NCI-H345 (cell line): ENCODE data around the gene RAB12.
"Not testable (repeated sequence)": the region's sequence is repeated elsewhere in the genome, so short reads cannot be mapped to it uniquely, and the experiment has no call there.

Experiments
- DNase-seq: peaks from one replicate; lab custom pipeline; 2025; lab: John Stamatoyannopoulos, UW

The RAB12 gene

GRCh38 chr18:8614875-8615274 is 5.6 kb downstream of the RAB12 start:
- DNase-seq = no peak

GRCh38 chr18:8615397-8616027 is 6.3 kb downstream of the RAB12 start:
- peak; percentile 76 for DNase-seq

GRCh38 chr18:8616028-8616401 is 6.8 kb downstream of the RAB12 start:
- peak; percentile 59 for DNase-seq

GRCh38 chr18:8617907-8618306 is 8.7 kb downstream of the RAB12 start:
- DNase-seq = no peak

GRCh38 chr18:8619041-8619440 is 9.8 kb downstream of the RAB12 start:
- DNase-seq = no peak

- no peak for DNase-seq
Observed at GRCh38 chr18:8619835-8620577, 10.8 kb downstream of the RAB12 start.

GRCh38 chr18:8620845-8621244 is 11.6 kb downstream of the RAB12 start:
- DNase-seq = no peak

- DNase-seq = not testable (repeated sequence)
Observed at GRCh38 chr18:8622625-8623024, 13.4 kb downstream of the RAB12 start.

GRCh38 chr18:8623549-8624106 is 14.4 kb downstream of the RAB12 start:
- DNase-seq = peak; percentile 8

- DNase-seq = peak; percentile 7
Observed at GRCh38 chr18:8625461-8626092, 16.3 kb downstream of the RAB12 start.

- no peak for DNase-seq
Observed at GRCh38 chr18:8626414-8627106, 17.3 kb downstream of the RAB12 start.

GRCh38 chr18:8627107-8627472 is 17.9 kb downstream of the RAB12 start:
- no peak for DNase-seq

- DNase-seq = no peak
Observed at GRCh38 chr18:8627540-8627939, 18.3 kb downstream of the RAB12 start.

- no peak for DNase-seq
Observed at GRCh38 chr18:8629602-8630001, 20.4 kb downstream of the RAB12 start.

- no peak for DNase-seq
Observed at GRCh38 chr18:8630546-8630945, 21.3 kb downstream of the RAB12 start.

- no peak for DNase-seq
Observed at GRCh38 chr18:8631265-8631664, 22.0 kb downstream of the RAB12 start.

- DNase-seq = no peak
Observed at GRCh38 chr18:8632386-8632785, 23.1 kb downstream of the RAB12 start.

GRCh38 chr18:8634508-8634907 is 25.3 kb downstream of the RAB12 start:
- DNase-seq = no peak

GRCh38 chr18:8635087-8635486 is 25.9 kb downstream of the RAB12 start:
- no peak for DNase-seq

GRCh38 chr18:8639762-8640161 is 30.5 kb downstream of the RAB12 start:
- DNase-seq = no peak

GRCh38 chr18:8643326-8643878 is 34.2 kb downstream of the RAB12 start:
- DNase-seq = no peak

- DNase-seq = not testable (repeated sequence)
Observed at GRCh38 chr18:8647359-8647758, 38.1 kb downstream of the RAB12 start.
